BLaER1 treated with 17β-estradiol and CSF1 and Interleukin-3, amounts not matched to agents 10 nM and 100 nM (cell line): ENCODE results near the gene HHIPL1.
"Not testable (repeated sequence)": the region's sequence is repeated elsewhere in the genome, so short reads cannot be mapped to it uniquely, and the experiment has no call there.

Experiments
- H3K27ac ChIP-seq, 11 experiments: shearing (Covaris generic); formaldehyde crosslinking; 2 replicates each; pipeline ENCODE4 v1.8.1; 2022
- H3K27me3 ChIP-seq, 11 experiments: shearing (Covaris generic); formaldehyde crosslinking; 2 replicates each; pipeline ENCODE4 v1.8.1; 2022
- H3K36me3 ChIP-seq, 11 experiments: shearing (Covaris generic); formaldehyde crosslinking; 2 replicates each; pipeline ENCODE4 v1.8.1; 2022
- H3K4me1 ChIP-seq, 10 experiments: shearing (Covaris generic); formaldehyde crosslinking; 2 replicates each; pipeline ENCODE4 v1.8.1; 2022
- H3K4me2 ChIP-seq, 11 experiments: shearing (Covaris generic); formaldehyde crosslinking; 2 replicates each; pipeline ENCODE4 v1.8.1; 2022
- H3K4me3 ChIP-seq, 10 experiments: shearing (Covaris generic); formaldehyde crosslinking; 2 replicates each; pipeline ENCODE4 v1.8.1; 2022
- H3K9ac ChIP-seq, 11 experiments: shearing (Covaris generic); formaldehyde crosslinking; 2 replicates each; pipeline ENCODE4 v1.8.1; 2022
- H3K9me3 ChIP-seq, 11 experiments: shearing (Covaris generic); formaldehyde crosslinking; replicated peaks in 1 of 11; 2 replicates each; pipeline ENCODE4 v1.8.1; 2022
- H4K20me1 ChIP-seq, 11 experiments: shearing (Covaris generic); formaldehyde crosslinking; 2 replicates each; pipeline ENCODE4 v1.8.1; 2022
- Cebpa-rat ChIP-seq, 11 experiments: shearing (Covaris generic); IDR thresholded peaks; 2 replicates each; pipeline ENCODE4 v1.8.1; 2022

HHIPL1 gene

DNA sequence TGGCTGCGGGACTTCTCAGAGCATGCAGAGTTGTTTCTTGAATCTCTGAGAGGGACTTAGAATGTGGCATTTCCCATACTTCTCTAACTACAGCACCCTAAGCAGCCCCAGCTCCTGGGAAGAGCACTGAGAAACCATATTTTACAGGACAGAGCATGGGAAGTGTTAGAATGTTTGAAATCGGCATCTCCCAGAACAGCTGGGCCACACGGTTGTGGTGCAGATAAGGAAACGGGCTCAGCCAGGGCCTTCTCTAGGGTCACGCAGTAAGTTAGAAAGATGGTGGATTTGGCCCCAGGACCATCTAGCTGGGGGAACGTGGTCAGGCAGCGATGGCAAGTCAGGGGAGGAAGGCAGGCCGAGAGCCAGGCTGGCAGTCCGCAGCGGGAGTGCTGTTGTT is 10.5 kb upstream of the HHIPL1 start:
- Histone ChIP-seq H3K4me3 (peak overlapping the region in 2 of 10 experiments; percentile 3 to 19; a peak in 1 of 20 replicates), H3K27me3 (peaks cover 0 to 12% (median 0%) of the 10 kb centered on the region in 11 experiments; a peak in 5 of 22 replicates), H3K36me3 (no peaks in the 10 kb centered on the region), H3K9me3 (no peaks in the 10 kb centered on the region), H4K20me1 (no peaks in the 10 kb centered on the region; a peak in 1 of 22 replicates), H3K27ac (peak overlapping the region in 8 of 11 experiments; percentile 10 to 67 (median 20); a peak in 10 of 22 replicates), H3K9ac (peak overlapping the region in 10 of 11 experiments; percentile 2 to 68 (median 45); a peak in 16 of 22 replicates), H3K4me1 (peaks cover 38 to 58% (median 48%) of the 10 kb centered on the region in 10 experiments), H3K4me2 (peak overlapping the region; percentile 75 to 95 (median 82))
- TF ChIP-seq Cebpa-rat (IDR thresholded peaks at IDR 0.05): no peak

DNA sequence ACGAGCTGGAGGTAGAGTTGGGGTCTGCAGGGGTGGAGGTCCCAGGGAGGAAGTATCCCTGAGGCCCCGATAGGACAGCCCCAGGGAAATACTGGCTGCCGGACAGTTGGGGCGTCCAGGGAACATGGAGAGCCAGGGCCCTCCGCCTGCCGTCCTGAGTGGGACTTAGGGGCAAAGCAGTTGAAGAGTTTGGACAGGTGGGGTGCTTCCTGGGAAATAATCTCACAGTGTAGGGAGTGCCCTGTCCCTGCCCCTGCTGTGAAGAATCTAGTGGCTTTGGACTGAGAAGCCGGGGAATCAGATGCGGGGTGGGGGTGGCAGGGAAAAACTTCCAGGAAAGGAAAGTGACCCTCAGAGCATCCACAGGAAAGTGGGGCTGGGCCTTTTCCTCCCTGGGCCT is 9.8 kb upstream of the HHIPL1 start:
- Histone ChIP-seq H3K36me3 (no peaks in the 10 kb centered on the region), H3K4me2 (peak overlapping the region; percentile 75 to 95 (median 82)), H3K4me1 (peaks cover 38 to 58% (median 48%) of the 10 kb centered on the region in 10 experiments), H3K27ac (peak overlapping the region in 3 of 11 experiments; percentile 37 to 67 (median 48); a peak in 4 of 22 replicates), H3K9ac (peak overlapping the region in 2 of 11 experiments; percentile 29 to 63; a peak in 2 of 22 replicates), H4K20me1 (no peaks in the 10 kb centered on the region; a peak in 1 of 22 replicates), H3K4me3 (no peak overlapping the region), H3K27me3 (peaks cover 0 to 12% (median 0%) of the 10 kb centered on the region in 11 experiments; a peak in 5 of 22 replicates), H3K9me3 (no peaks in the 10 kb centered on the region)
- TF ChIP-seq Cebpa-rat (IDR thresholded peaks at IDR 0.05): no peak

DNA sequence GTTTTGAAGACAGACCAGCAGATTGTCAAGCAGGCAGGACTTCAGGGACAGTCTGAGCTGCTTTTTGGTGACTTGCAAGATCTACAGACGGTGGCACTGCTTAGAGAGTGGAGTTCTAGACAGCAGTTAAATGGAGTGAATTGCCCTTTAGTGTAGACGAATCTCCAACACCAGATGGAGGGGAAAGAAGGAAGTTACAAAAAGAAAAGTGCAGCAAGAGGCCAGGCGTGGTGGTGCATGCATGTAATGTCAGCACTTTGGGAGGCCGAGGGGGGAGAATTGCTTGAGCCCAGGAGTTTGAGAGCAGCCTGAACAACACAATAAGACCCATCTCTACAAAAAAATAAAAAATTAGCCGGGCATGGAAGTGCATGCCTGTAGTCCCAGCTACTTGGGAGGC is 8.4 kb upstream of the HHIPL1 start:
- peaks cover 38 to 58% (median 48%) of the 10 kb centered on the region in 10 experiments for H3K4me1 ChIP-seq

DNA sequence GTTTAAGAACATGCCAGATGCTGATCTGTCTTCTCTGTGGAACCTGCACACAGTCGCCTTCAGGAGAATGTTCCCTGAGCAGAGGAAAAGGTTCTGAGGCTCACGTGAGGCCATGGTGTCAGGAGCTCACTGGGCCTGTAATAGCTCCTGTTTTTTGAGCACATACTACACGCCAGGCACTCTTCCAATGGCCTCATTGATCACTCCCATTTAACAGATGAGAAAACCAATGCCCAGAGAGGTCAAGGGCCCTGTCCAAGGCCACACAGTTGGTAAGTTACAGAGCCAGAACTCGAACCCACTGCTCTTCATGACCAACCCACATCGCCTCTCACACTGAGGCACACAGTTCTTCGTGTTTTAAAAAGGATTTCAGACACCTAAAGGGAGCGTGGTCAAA is 7.3 kb upstream of the HHIPL1 start:
- H3K4me3 ChIP-seq: no peak overlapping the region
- peaks cover 0 to 12% (median 0%) of the 10 kb centered on the region in 11 experiments; a peak in 5 of 22 replicates for H3K27me3 ChIP-seq
- H3K9ac ChIP-seq: no peak overlapping the region
- peak overlapping the region in 1 of 11 experiments; percentile 59; a peak in 1 of 22 replicates for H3K4me2 ChIP-seq
- peaks cover 38 to 48% (median 42%) of the 10 kb centered on the region in 10 experiments for H3K4me1 ChIP-seq
- no peak for TF ChIP-seq Cebpa-rat (IDR thresholded peaks at IDR 0.05)
- no peaks in the 10 kb centered on the region for H4K20me1 ChIP-seq
- H3K36me3 ChIP-seq: no peaks in the 10 kb centered on the region
- no peaks in the 10 kb centered on the region for H3K9me3 ChIP-seq
- no peak overlapping the region for H3K27ac ChIP-seq

More for the DNA sequence above, 8.4 kb upstream of the HHIPL1 start:
- H3K9ac ChIP-seq: no peak overlapping the region
- peak overlapping the region in 3 of 11 experiments; percentile 4 to 19 (median 13); a peak in 1 of 22 replicates for H3K27ac ChIP-seq
- H3K36me3 ChIP-seq: no peaks in the 10 kb centered on the region
- H3K27me3 ChIP-seq: peaks cover 0 to 12% (median 0%) of the 10 kb centered on the region in 11 experiments; a peak in 5 of 22 replicates
- no peak for TF ChIP-seq Cebpa-rat (IDR thresholded peaks at IDR 0.05)
- no peaks in the 10 kb centered on the region for H3K9me3 ChIP-seq
- H3K4me2 ChIP-seq: peak overlapping the region; percentile 35 to 95 (median 78); a peak in 21 of 22 replicates
- no peak overlapping the region for H3K4me3 ChIP-seq
- no peaks in the 10 kb centered on the region for H4K20me1 ChIP-seq

DNA sequence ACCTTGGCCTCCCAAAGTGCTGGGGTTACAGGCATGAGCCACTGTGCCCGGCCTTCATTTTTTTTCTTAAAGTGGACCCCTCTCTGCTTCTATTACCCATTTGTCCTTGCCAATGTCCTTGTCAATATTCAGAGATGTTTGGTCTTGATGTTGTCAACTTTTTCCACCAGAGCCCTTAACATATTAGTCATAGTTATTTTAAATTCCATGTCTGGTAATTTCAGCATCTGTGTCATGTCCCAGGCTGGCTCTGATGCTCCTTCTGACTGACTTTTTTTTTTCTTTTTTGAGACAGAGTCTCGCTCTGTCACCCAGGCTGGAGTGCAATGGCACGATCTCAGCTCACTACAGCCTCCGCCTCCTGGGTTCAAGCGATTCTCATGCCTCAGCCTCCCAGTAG is 2.2 kb upstream of the HHIPL1 start:
- H3K4me2 ChIP-seq: peak overlapping the region in 8 of 11 experiments; percentile 27 to 61 (median 45); a peak in 7 of 22 replicates
- H3K9ac ChIP-seq, H3K27ac ChIP-seq, H4K20me1 ChIP-seq, H3K9me3 ChIP-seq, H3K36me3 ChIP-seq, H3K4me3 ChIP-seq: not testable (repeated sequence)
- peaks cover 17 to 35% (median 29%) of the 10 kb centered on the region in 10 experiments for H3K4me1 ChIP-seq
- H3K27me3 ChIP-seq: peaks cover 12 to 45% (median 37%) of the 10 kb centered on the region in 11 experiments

DNA sequence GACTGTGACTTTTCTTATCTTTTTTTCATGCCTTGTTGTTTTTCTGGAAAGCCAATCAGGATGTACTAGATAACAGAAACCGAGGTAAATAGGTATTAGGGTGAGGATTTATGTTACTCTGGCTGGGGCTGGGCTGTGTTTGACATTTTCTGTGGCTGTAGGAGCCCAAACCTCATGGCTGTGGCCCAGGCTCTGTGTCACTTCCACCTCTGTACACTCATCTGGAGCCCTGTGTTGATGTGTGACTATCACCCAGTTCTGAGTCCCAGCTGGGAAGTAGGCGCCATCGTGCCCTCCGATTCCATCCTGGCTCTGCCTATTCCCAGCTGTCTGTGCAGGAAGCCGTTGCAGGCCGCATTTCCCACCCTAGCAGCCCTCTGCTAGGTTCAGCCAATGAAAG is 1.6 kb upstream of the HHIPL1 start:
- peak overlapping the region; percentile 1 to 76 (median 47); a peak in 20 of 22 replicates for H3K4me2 ChIP-seq

DNA sequence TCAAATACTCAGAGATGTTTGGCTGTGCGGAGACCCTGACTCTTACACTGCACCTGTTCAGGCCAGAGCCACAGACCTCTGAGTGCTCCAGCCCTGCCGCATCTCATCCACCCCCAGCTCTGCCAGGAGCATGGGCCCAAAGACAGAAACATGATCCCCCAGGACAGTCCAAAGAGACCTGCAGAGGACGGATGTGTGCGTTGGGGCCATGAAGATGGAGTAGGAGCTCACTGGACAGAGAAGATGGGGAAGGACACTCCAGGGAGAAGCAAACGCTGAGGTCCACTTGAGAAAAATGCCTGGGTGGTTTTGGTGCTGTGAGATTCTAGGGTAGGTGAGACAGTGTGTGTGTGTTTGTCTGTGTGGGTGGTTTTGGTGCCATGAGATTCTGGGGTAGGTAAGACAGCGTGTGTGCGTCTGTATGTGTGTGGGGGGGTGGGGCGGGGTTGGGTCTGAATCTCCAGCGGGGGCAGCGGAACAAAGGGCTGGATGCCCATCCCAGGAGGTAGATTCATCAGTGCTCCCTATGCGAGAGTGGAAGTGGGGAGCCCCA is 818 bp upstream of the HHIPL1 start:
- peak overlapping the region in 1 of 10 experiments; percentile 58; a peak in 1 of 20 replicates for H3K4me3 ChIP-seq
- no peaks in the 10 kb centered on the region for H3K9me3 ChIP-seq
- H3K4me1 ChIP-seq: peaks cover 24 to 38% (median 32%) of the 10 kb centered on the region in 10 experiments
- peaks cover 0 to 4% (median 0%) of the 10 kb centered on the region in 11 experiments; a peak in 1 of 22 replicates for H4K20me1 ChIP-seq
- peak overlapping the region; percentile 46 to 87 (median 78) for H3K4me2 ChIP-seq
- 0 out of 22 replicates have a peak overlapping the region, but pooled peaks of 1 of the 11 experiments have one; percentile 80 for H3K9ac ChIP-seq
- H3K27ac ChIP-seq: no peak overlapping the region
- peaks cover 12 to 45% (median 37%) of the 10 kb centered on the region in 11 experiments for H3K27me3 ChIP-seq
- H3K36me3 ChIP-seq: no peaks in the 10 kb centered on the region
- no peak for TF ChIP-seq Cebpa-rat (IDR thresholded peaks at IDR 0.05)

More for the DNA sequence above, 1.6 kb upstream of the HHIPL1 start:
- H3K27me3 ChIP-seq: peaks cover 12 to 45% (median 37%) of the 10 kb centered on the region in 11 experiments
- no peak overlapping the region for H3K4me3 ChIP-seq
- H3K4me1 ChIP-seq: peaks cover 17 to 38% (median 31%) of the 10 kb centered on the region in 10 experiments
- H3K36me3 ChIP-seq: no peaks in the 10 kb centered on the region
- H3K9me3 ChIP-seq: no peaks in the 10 kb centered on the region
- H4K20me1 ChIP-seq: peaks cover 0 to 4% (median 0%) of the 10 kb centered on the region in 11 experiments; a peak in 1 of 22 replicates
- no peak overlapping the region for H3K27ac ChIP-seq
- no peak for TF ChIP-seq Cebpa-rat (IDR thresholded peaks at IDR 0.05)
- no peak overlapping the region for H3K9ac ChIP-seq

DNA sequence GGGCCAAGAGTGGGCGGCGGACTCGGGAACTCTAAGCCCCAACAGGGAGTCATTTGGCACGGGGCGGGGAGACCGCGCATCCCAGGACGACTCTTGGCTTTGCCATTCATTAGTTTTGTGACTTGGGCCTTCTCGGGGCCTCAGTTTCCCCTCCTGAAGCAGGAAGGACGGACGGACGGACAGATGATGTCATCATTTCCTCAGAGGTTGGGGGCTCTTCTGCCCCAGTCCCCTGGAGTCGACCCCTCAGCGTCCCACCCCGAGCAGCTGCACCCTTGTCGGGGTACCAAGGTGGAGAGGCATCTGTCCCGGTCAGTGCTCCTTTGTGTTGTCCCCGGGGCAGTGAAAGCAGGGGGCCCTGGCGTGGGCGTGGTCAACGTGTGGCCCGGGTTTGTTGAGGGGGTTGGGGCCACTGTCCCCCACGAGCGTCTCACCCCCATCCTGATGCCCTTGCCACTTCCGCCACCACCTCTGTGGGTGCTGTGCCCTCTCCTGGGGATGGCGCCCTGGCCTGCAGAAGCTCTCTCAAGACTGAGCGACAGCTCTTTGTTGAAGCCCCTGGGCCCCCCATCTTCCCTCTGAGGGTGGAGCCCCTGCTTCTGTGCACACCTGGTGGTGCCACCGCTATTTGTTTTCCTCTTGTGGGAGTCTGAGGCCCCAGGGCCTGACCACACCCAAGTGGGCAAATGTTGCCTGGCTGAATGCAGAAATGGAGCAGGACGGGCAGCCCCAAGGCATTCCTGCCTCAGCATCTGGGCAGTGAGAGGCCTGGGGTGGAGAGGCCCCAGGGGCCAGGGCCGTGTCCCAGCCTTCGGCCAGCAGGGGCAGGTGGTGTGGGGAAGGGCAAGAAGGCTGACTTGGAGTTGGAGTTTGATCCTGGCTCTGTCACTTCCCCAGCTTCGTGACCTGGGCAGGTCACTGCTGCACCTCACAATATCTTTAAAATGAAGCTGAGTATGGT is 896 bp downstream of the HHIPL1 start:
- Histone ChIP-seq H4K20me1 (peaks cover 0 to 4% (median 0%) of the 10 kb centered on the region in 11 experiments; a peak in 1 of 22 replicates), H3K4me2 (peak overlapping the region; percentile 46 to 87 (median 78)), H3K9me3 (no peaks in the 10 kb centered on the region), H3K4me3 (peak overlapping the region; percentile 41 to 69 (median 46); a peak in 16 of 20 replicates), H3K27me3 (peaks cover 12 to 45% (median 37%) of the 10 kb centered on the region in 11 experiments), H3K27ac (peak overlapping the region in 2 of 11 experiments; percentile 62 to 63; a peak in 3 of 22 replicates), H3K36me3 (no peaks in the 10 kb centered on the region), H3K9ac (peak overlapping the region in 5 of 11 experiments; percentile 57 to 80 (median 70); a peak in 8 of 22 replicates), H3K4me1 (peaks cover 27 to 42% (median 33%) of the 10 kb centered on the region in 10 experiments)
- no peak for TF ChIP-seq Cebpa-rat (IDR thresholded peaks at IDR 0.05)
